Stomach (tissue), 4 donors: ENCODE measurements around the gene PRKD1.

Experiments used
- EP300 ChIP-seq: sonication (generic); formaldehyde crosslinking; IDR thresholded peaks from one replicate; pipeline ENCODE4 v1.6.1; 2017; ENCODE audit warnings: antibody characterized with exemption
- POLR2A ChIP-seq, 4 donors: fragments of 450-650 bp; IDR thresholded peaks; one replicate each; pipeline ENCODE4 v1.6.1; 2016; ENCODE audit warnings: antibody characterized with exemption in 4 of 4, control low read depth in 2 of 4, mild to moderate bottlenecking in 1 of 4, moderate library complexity in 1 of 4
- POLR2AphosphoS5 ChIP-seq, 3 donors: sonication (generic); formaldehyde crosslinking; IDR thresholded peaks; one replicate each; pipeline ENCODE4 v1.6.1; 2016; ENCODE audit warnings: antibody characterized with exemption in 3 of 3
- TF ChIP-seq, protein P1 (sequence below), 7 experiments: fragments of 450-650 bp in 4 of 7; fragments of 200-600 bp in 3 of 7; sonication (generic) in 3 of 7; IDR thresholded peaks; one replicate each; pipeline ENCODE4 v1.5.1; 2016 to 2019; ENCODE audit warnings: antibody characterized with exemption in 7 of 7, control low read depth in 2 of 7, mild to moderate bottlenecking in 1 of 7

DNA sequence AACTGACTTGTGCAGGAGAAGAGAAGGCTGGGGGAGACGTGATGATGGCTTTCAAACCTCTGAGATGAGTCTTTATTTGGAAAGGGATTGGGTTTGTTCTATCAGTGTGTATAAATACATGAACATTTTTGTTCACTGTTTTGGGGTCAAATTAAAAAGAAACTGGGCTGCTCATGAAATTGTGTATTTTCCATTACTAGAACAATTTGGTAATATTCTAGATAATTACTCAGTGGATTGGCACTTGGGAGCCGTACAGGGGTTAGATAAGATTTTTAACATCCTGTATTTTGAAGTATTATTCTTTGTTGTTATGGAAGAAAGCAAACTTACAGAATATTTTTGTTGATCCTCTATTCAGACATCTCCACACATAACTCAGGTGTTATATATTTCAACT, 340.6 kb downstream of the PRKD1 start:
- TF ChIP-seq, protein P1, sequence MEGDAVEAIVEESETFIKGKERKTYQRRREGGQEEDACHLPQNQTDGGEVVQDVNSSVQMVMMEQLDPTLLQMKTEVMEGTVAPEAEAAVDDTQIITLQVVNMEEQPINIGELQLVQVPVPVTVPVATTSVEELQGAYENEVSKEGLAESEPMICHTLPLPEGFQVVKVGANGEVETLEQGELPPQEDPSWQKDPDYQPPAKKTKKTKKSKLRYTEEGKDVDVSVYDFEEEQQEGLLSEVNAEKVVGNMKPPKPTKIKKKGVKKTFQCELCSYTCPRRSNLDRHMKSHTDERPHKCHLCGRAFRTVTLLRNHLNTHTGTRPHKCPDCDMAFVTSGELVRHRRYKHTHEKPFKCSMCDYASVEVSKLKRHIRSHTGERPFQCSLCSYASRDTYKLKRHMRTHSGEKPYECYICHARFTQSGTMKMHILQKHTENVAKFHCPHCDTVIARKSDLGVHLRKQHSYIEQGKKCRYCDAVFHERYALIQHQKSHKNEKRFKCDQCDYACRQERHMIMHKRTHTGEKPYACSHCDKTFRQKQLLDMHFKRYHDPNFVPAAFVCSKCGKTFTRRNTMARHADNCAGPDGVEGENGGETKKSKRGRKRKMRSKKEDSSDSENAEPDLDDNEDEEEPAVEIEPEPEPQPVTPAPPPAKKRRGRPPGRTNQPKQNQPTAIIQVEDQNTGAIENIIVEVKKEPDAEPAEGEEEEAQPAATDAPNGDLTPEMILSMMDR (IDR thresholded peaks at IDR 0.05), result no peak
- TF ChIP-seq POLR2AphosphoS5 (IDR thresholded peaks at IDR 0.05), result no peak
- TF ChIP-seq POLR2A (IDR thresholded peaks at IDR 0.05), result no peak
- TF ChIP-seq EP300, result no peak
